Mesendoderm (in vitro differentiated cells): ENCODE measurements around the gene EXT2.

Experiments
- DNase-seq: peaks from one replicate; pipeline ENCODE4 v3.0.0; 2013
- H2AK5ac ChIP-seq: 2 replicates; pipeline ENCODE4 v1.6.1; 2013; ENCODE audit warnings: low read length, inconsistent platforms
- H2BK120ac ChIP-seq: 2 replicates; pipeline ENCODE4 v1.6.1; 2013; ENCODE audit warnings: low read depth, mild to moderate bottlenecking, low read length, moderate library complexity, mixed read lengths
- H2BK15ac ChIP-seq: replicated peaks from 2 replicates; pipeline ENCODE4 v1.6.1; 2013; ENCODE audit warnings: low read depth, mild to moderate bottlenecking, moderate library complexity
- H2BK5ac ChIP-seq: 2 replicates; pipeline ENCODE4 v1.6.1; 2013; ENCODE audit warnings: low read length, inconsistent platforms
- H3K18ac ChIP-seq: 2 replicates; pipeline ENCODE4 v1.6.1; 2013; ENCODE audit warnings: mild to moderate bottlenecking, low read length, mixed read lengths
- H3K23ac ChIP-seq: one replicate; pipeline ENCODE4 v1.6.1; 2013; ENCODE audit warnings: low read length
- H3K27ac ChIP-seq: 2 replicates; pipeline ENCODE4 v1.5.1; 2013; ENCODE audit warnings: low read depth, mild to moderate bottlenecking, inconsistent platforms, low read length, moderate library complexity
- H3K27me3 ChIP-seq: 2 replicates; pipeline ENCODE4 v1.6.1; 2013; ENCODE audit warnings: low read length, control low read depth, mild to moderate bottlenecking, inconsistent platforms; ENCODE audit not compliant: insufficient read depth, poor library complexity
- H3K36me3 ChIP-seq: 2 replicates; pipeline ENCODE4 v1.6.1; 2013; ENCODE audit warnings: low read length, inconsistent platforms; ENCODE audit not compliant: control insufficient read depth, insufficient read depth
- H3K4ac ChIP-seq: one replicate; pipeline ENCODE4 v1.6.1; 2013; ENCODE audit warnings: low read depth, mild to moderate bottlenecking, low read length, moderate library complexity
- H3K4me1 ChIP-seq: 2 replicates; pipeline ENCODE4 v1.6.1; 2013; ENCODE audit warnings: low read depth, low read length, inconsistent platforms; ENCODE audit not compliant: control insufficient read depth
- H3K4me2 ChIP-seq: 2 replicates; pipeline ENCODE4 v1.6.1; 2013; ENCODE audit warnings: low read length
- H3K4me3 ChIP-seq: 2 replicates; pipeline ENCODE4 v1.5.1; 2013; ENCODE audit warnings: mild to moderate bottlenecking, low read length
- H3K56ac ChIP-seq: one replicate; pipeline ENCODE4 v1.6.1; 2013; ENCODE audit warnings: low read length
- H3K79me1 ChIP-seq: 2 replicates; pipeline ENCODE4 v1.6.1; 2013; ENCODE audit warnings: low read length, inconsistent platforms
- H3K79me2 ChIP-seq: 2 replicates; pipeline ENCODE4 v1.6.1; 2013; ENCODE audit warnings: mild to moderate bottlenecking, low read length; ENCODE audit not compliant: control insufficient read depth, insufficient read depth
- H3K9ac ChIP-seq: 2 replicates; pipeline ENCODE4 v1.6.1; 2013; ENCODE audit warnings: low read length, inconsistent platforms
- H4K5ac ChIP-seq: one replicate; pipeline ENCODE4 v1.6.1; 2013; ENCODE audit warnings: low read length
- H4K8ac ChIP-seq: one replicate; pipeline ENCODE4 v1.6.1; 2013; ENCODE audit warnings: low read depth, mild to moderate bottlenecking, control low read depth, low read length, moderate library complexity
- WGBS: extraction: QIAGEN DNeasy Blood & Tissue Kit; methylation state at CpG from one replicate; pipeline ENCODE4 v1.1.7; 2013; ENCODE audit warnings: low lambda C conversion rate, missing lambda C conversion rate; ENCODE audit not compliant: insufficient coverage; ENCODE audit errors: extremely low coverage; 5-methylcytosine and 5-hydroxymethylcytosine counted together

Gene EXT2

DNA sequence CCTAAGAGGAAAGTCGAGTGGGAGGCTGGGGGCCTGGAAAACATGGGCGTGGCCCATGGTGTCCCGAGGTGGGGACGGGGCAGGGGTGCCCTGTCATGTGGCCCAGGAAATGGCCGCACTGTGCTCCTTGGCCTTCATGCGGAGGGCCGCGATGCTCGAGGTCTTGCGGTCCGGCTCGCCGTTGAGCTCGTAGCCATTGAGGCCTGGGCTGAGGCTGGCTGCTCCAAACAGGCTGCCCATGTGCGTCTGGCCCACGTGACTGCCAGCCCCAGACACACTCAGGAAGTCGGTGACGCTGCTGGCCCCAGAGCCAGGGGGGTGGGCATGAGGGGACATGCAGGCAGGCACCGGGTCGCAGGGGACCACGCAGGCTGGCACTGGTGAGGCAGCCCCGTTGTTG is 169.3 kb downstream of the EXT2 start:
- no peak overlapping the region for H3K4me3 ChIP-seq
- no peak overlapping the region for H3K23ac ChIP-seq
- no peak overlapping the region for H4K8ac ChIP-seq
- no peak overlapping the region for H3K4ac ChIP-seq
- no peaks in the 10 kb centered on the region for H3K79me1 ChIP-seq
- H3K18ac ChIP-seq: no peak overlapping the region
- no peak overlapping the region for H2AK5ac ChIP-seq
- no peaks in the 10 kb centered on the region for H3K4me1 ChIP-seq
- H3K27ac ChIP-seq: no peak overlapping the region
- WGBS: no CpG with 5 or more reads among the region's 22 CpGs
- H3K4me2 ChIP-seq: no peak overlapping the region
- no peaks in the 10 kb centered on the region for H3K79me2 ChIP-seq
- H2BK120ac ChIP-seq: no peak overlapping the region
- H3K36me3 ChIP-seq: no peaks in the 10 kb centered on the region
- no peak overlapping the region for H2BK5ac ChIP-seq
- no peak overlapping the region for H2BK15ac ChIP-seq
- no peaks in the 10 kb centered on the region for H3K27me3 ChIP-seq
- no peak for DNase-seq
- no peak overlapping the region for H3K9ac ChIP-seq
- no peak overlapping the region for H4K5ac ChIP-seq
- no peak overlapping the region for H3K56ac ChIP-seq

- Histone ChIP-seq H3K23ac (no peak overlapping the region), H3K36me3 (no peaks in the 10 kb centered on the region), H3K4me2 (no peak overlapping the region), H3K4me3 (no peak overlapping the region), H3K79me2 (no peaks in the 10 kb centered on the region), H3K27me3 (no peaks in the 10 kb centered on the region), H3K9ac (no peak overlapping the region), H3K4me1 (no peaks in the 10 kb centered on the region), H2BK120ac (no peak overlapping the region), H4K8ac (no peak overlapping the region), H3K79me1 (no peaks in the 10 kb centered on the region), H3K18ac (no peak overlapping the region), H2BK15ac (no peak overlapping the region), H3K4ac (no peak overlapping the region), H2BK5ac (no peak overlapping the region), H2AK5ac (no peak overlapping the region), H3K27ac (no peak overlapping the region), H3K56ac (peak overlapping the region; percentile 60), H4K5ac (no peak overlapping the region)
- WGBS: no CpG with 5 or more reads among the region's 9 CpGs
- peak; percentile 26 for DNase-seq
These were observed 170.7 kb downstream of the EXT2 start for GRCh38 chr11:44266056-44266780.

DNA sequence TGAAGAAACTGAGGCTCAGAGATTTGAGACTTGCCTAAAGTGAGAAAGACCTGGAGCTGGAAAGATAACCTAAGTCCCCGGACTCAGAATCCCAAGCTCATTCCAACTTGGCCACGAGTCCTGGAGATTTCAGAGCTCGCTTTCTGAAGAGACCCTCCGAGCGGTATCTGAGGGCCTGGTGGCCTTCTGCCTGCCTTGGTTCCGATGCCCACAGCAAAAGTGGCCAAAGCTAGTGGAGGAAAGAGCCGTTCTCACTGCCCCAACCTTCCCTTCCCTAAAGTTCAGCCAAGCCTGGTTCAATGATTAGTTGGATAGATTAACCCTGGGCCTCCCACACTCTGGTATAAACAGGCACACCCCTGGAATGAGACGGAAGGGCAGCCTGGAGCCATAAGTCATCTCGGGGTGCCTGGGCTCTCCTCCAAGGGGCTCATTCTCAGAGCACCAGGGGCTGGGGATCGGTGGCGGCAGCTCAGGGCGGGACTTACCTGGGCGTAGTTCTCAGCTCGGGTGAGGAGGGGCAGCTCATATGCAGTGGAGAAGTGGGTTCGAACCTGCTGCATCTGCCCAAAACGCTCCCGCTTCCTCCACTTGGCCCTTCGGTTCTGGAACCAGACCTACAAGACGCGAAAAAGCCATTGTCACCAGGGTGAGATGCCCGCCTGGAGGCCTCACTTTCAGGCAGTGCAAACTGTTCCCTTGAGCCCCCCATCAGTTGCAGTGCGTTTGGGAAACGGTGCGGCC is 171.7 kb downstream of the EXT2 start:
- Histone ChIP-seq H3K4me3 (no peak overlapping the region), H2AK5ac (no peak overlapping the region), H3K56ac (no peak overlapping the region), H3K79me1 (no peaks in the 10 kb centered on the region), H3K4me2 (no peak overlapping the region), H3K4me1 (no peaks in the 10 kb centered on the region), H2BK15ac (no peak overlapping the region), H3K36me3 (no peaks in the 10 kb centered on the region), H3K4ac (no peak overlapping the region), H2BK120ac (no peak overlapping the region), H3K23ac (no peak overlapping the region), H3K79me2 (no peaks in the 10 kb centered on the region), H3K27ac (no peak overlapping the region), H4K8ac (no peak overlapping the region), H3K27me3 (no peaks in the 10 kb centered on the region), H4K5ac (no peak overlapping the region), H2BK5ac (no peak overlapping the region), H3K9ac (no peak overlapping the region), H3K18ac (no peak overlapping the region)
- DNase-seq: no peak
- WGBS: no CpG with 5 or more reads among the region's 24 CpGs

GRCh38 chr11:44267750-44268613 is 172.5 kb downstream of the EXT2 start:
- no peaks in the 10 kb centered on the region for H3K36me3 ChIP-seq
- no peaks in the 10 kb centered on the region for H3K79me2 ChIP-seq
- no peak overlapping the region for H3K18ac ChIP-seq
- no peak overlapping the region for H3K4me2 ChIP-seq
- H2BK120ac ChIP-seq: no peak overlapping the region
- H3K56ac ChIP-seq: no peak overlapping the region
- no peak overlapping the region for H2BK15ac ChIP-seq
- H4K8ac ChIP-seq: no peak overlapping the region
- H3K27ac ChIP-seq: no peak overlapping the region
- no peak overlapping the region for H4K5ac ChIP-seq
- H3K79me1 ChIP-seq: no peaks in the 10 kb centered on the region
- no peaks in the 10 kb centered on the region for H3K27me3 ChIP-seq
- H3K23ac ChIP-seq: no peak overlapping the region
- no peak overlapping the region for H2AK5ac ChIP-seq
- no peak overlapping the region for H3K4me3 ChIP-seq
- WGBS: no CpG with 5 or more reads among the region's 8 CpGs
- H3K4me1 ChIP-seq: no peaks in the 10 kb centered on the region
- DNase-seq: no peak
- no peak overlapping the region for H3K9ac ChIP-seq
- no peak overlapping the region for H3K4ac ChIP-seq
- no peak overlapping the region for H2BK5ac ChIP-seq

- no peaks in the 10 kb centered on the region for H3K27me3 ChIP-seq
- no peak overlapping the region for H2BK15ac ChIP-seq
- no peak overlapping the region for H2BK120ac ChIP-seq
- no peak overlapping the region for H3K4me3 ChIP-seq
- no peak overlapping the region for H2AK5ac ChIP-seq
- H3K9ac ChIP-seq: no peak overlapping the region
- no peak for DNase-seq
- H2BK5ac ChIP-seq: no peak overlapping the region
- H3K4me2 ChIP-seq: no peak overlapping the region
- H3K56ac ChIP-seq: no peak overlapping the region
- no peak overlapping the region for H3K23ac ChIP-seq
- no peaks in the 10 kb centered on the region for H3K36me3 ChIP-seq
- H4K8ac ChIP-seq: no peak overlapping the region
- H3K79me2 ChIP-seq: no peaks in the 10 kb centered on the region
- H3K27ac ChIP-seq: no peak overlapping the region
- H4K5ac ChIP-seq: no peak overlapping the region
- no CpG with 5 or more reads among the region's 5 CpGs for WGBS
- H3K4me1 ChIP-seq: no peaks in the 10 kb centered on the region
- H3K4ac ChIP-seq: no peak overlapping the region
- no peaks in the 10 kb centered on the region for H3K79me1 ChIP-seq
- H3K18ac ChIP-seq: no peak overlapping the region
These were observed 173.2 kb downstream of the EXT2 start for GRCh38 chr11:44268614-44269080.
